Smooth muscle cell (in vitro differentiated cells): ENCODE data around the gene TOP1. TPM values are rescaled to one million over a fixed set of nuclear protein-coding genes. Genes with fewer than 3 reads are reported as not detected.
"Not testable (repeated sequence)": the region's sequence is repeated elsewhere in the genome, so short reads cannot be mapped to it uniquely, and the experiment has no call there.

ENCODE experiments used
- DNase-seq: peaks from one replicate; lab custom pipeline; 2025; ENCODE audit not compliant: unreplicated experiment; lab: John Stamatoyannopoulos, UW
- H2AFZ ChIP-seq: fragments of 200-600 bp; sonication (generic); 2 replicates; pipeline ENCODE4 v1.6.0; 2016; ENCODE audit warnings: antibody characterized with exemption, low read depth, mild to moderate bottlenecking
- H3F3A ChIP-seq: fragments of 200-600 bp; sonication (generic); 2 replicates; pipeline ENCODE4 v1.6.0; 2017; ENCODE audit warnings: antibody characterized with exemption, low read depth
- H3K27ac ChIP-seq: fragments of 200-600 bp; sonication (generic); 2 replicates; pipeline ENCODE4 v1.5.1; 2016; ENCODE audit warnings: low read depth, mild to moderate bottlenecking
- H3K27me3 ChIP-seq: fragments of 200-600 bp; sonication (generic); 2 replicates; pipeline ENCODE4 v1.6.1; 2016; ENCODE audit warnings: low read depth, mild to moderate bottlenecking
- H3K36me3 ChIP-seq: fragments of 200-600 bp; sonication (generic); 2 replicates; pipeline ENCODE4 v1.5.1; 2016; ENCODE audit warnings: low read depth
- H3K4me1 ChIP-seq: fragments of 200-600 bp; sonication (generic); 2 replicates; pipeline ENCODE4 v1.5.1; 2016; ENCODE audit warnings: low read depth
- H3K4me2 ChIP-seq: fragments of 200-600 bp; sonication (generic); 2 replicates; pipeline ENCODE4 v1.6.0; 2016; ENCODE audit warnings: mild to moderate bottlenecking
- H3K4me3 ChIP-seq: fragments of 200-600 bp; sonication (generic); 2 replicates; pipeline ENCODE4 v1.5.1; 2016; ENCODE audit warnings: mild to moderate bottlenecking
- H3K79me2 ChIP-seq: fragments of 200-600 bp; sonication (generic); 2 replicates; pipeline ENCODE4 v1.6.0; 2016; ENCODE audit warnings: low read depth, mild to moderate bottlenecking
- H3K9ac ChIP-seq: fragments of 200-600 bp; sonication (generic); 2 replicates; pipeline ENCODE4 v1.6.0; 2016; ENCODE audit warnings: low read depth
- H3K9me3 ChIP-seq: fragments of 200-600 bp; sonication (generic); replicated peaks from 2 replicates; pipeline ENCODE4 v1.5.1; 2016; ENCODE audit warnings: low read depth
- H4K20me1 ChIP-seq: fragments of 200-600 bp; sonication (generic); 2 replicates; pipeline ENCODE4 v1.6.0; 2016; ENCODE audit warnings: low read depth
- WGBS: methylation state at CpG from one replicate; pipeline ENCODE4 v1.1.7; 2016; ENCODE audit warnings: low lambda C conversion rate; 5-methylcytosine and 5-hydroxymethylcytosine counted together
- polyA plus RNA-seq: library from polyadenylated mRNA; unstranded; fragments of >200 nt; fragmentation: Nextera tagmentation; extraction: Ambion mirVana; gene quantifications from 2 replicates; pipeline ENCODE4 v1.2.1, GENCODE V29; 2016
- total RNA-seq: library from RNA; depleted of rRNA; stranded (reverse); fragments of >200 nt; gene quantifications from 2 replicates; pipeline ENCODE4 v1.2.3, GENCODE V29; 2014
- TF ChIP-seq, protein P1 (sequence below): fragments of 200-600 bp; sonication (generic); IDR thresholded peaks from 2 replicates; pipeline ENCODE4 v1.5.1; 2017; ENCODE audit warnings: borderline replicate concordance, mild to moderate bottlenecking, antibody characterized with exemption; ENCODE audit not compliant: insufficient read depth, poor library complexity, severe bottlenecking

Gene TOP1
- total and polyA plus RNA-seq, 2 experiments from 2014 or later, result 17.0 to 28.6 TPM

DNA sequence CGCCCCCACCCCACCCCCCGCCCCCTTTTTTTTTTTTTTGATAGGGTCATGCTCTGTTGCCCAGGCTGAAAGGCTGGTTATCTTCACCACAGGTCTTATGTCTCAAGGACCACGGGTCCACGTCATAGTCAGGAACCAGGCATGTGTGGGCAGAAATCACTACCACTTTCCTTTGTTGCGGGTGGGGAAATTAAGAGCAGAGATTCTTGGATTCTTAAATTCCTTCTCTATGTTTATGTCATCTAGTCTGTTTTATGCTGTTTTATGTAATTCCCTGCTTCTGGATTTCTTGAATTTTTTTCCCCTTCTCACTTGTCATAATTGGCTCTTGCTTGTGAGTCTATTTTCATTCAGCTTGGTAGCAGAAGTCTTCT is 82.9 kb downstream of the TOP1 start:
- Histone ChIP-seq H3K9me3 (no peaks in the 10 kb centered on the region), H3K27me3 (no peaks in the 10 kb centered on the region), H3K79me2 (no peaks in the 10 kb centered on the region), H3K4me2 (no peak overlapping the region), H2AFZ (no peak overlapping the region), H3K27ac (peak overlapping the region; percentile 67), H3K4me3 (no peak overlapping the region), H3F3A (peaks cover 4% of the 10 kb centered on the region), H4K20me1 (peaks cover 14% of the 10 kb centered on the region), H3K9ac (no peak overlapping the region), H3K36me3 (peaks cover 41% of the 10 kb centered on the region), H3K4me1 (no peaks in the 10 kb centered on the region)
- DNase-seq, result no peak
- TF ChIP-seq, protein P1, sequence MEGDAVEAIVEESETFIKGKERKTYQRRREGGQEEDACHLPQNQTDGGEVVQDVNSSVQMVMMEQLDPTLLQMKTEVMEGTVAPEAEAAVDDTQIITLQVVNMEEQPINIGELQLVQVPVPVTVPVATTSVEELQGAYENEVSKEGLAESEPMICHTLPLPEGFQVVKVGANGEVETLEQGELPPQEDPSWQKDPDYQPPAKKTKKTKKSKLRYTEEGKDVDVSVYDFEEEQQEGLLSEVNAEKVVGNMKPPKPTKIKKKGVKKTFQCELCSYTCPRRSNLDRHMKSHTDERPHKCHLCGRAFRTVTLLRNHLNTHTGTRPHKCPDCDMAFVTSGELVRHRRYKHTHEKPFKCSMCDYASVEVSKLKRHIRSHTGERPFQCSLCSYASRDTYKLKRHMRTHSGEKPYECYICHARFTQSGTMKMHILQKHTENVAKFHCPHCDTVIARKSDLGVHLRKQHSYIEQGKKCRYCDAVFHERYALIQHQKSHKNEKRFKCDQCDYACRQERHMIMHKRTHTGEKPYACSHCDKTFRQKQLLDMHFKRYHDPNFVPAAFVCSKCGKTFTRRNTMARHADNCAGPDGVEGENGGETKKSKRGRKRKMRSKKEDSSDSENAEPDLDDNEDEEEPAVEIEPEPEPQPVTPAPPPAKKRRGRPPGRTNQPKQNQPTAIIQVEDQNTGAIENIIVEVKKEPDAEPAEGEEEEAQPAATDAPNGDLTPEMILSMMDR, result no peak
- 81% methylated on average over 5 of the region's 5 CpGs for WGBS

DNA sequence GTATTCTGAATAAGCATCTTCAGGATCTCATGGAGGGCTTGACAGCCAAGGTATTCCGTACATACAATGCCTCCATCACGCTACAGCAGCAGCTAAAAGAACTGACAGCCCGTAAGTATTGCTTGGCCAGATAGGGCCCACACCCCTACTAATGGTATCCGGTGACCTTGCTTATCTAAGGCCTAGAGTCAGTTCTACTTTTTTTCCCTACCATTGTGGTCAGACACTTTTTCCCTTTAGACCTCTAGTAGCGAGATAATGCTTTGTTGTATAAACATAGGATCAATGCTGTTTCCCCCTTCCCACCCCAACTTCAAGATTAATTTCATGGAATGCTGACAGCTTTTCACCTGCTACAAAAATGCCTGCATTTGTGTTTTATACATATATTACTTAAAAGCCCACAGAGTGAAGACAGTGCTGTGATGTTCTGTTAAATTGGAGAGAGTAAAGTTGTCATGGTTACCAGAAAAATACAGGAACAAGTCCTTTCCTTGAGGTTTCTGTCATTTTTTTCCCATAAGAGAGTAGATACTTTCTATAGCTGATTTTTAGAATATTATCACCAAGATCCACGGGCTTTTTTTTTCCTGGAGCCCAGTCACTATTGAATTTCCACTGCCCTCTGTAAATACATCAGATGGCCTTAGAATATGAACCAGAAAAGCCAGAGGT is 87.8 kb downstream of the TOP1 start:
- WGBS, result 93% methylated on average over 6 of the region's 6 CpGs
- DNase-seq, result no peak
- H3K27ac ChIP-seq, result no peak overlapping the region
- peaks cover 45% of the 10 kb centered on the region for H3K36me3 ChIP-seq
- peaks cover 4% of the 10 kb centered on the region for H3F3A ChIP-seq
- no peak overlapping the region for H2AFZ ChIP-seq
- no peaks in the 10 kb centered on the region for H3K9me3 ChIP-seq
- no peaks in the 10 kb centered on the region for H3K4me1 ChIP-seq
- no peaks in the 10 kb centered on the region for H3K79me2 ChIP-seq
- peaks cover 5% of the 10 kb centered on the region for H4K20me1 ChIP-seq
- TF ChIP-seq, protein P1, result no peak
- no peak overlapping the region for H3K4me2 ChIP-seq
- H3K27me3 ChIP-seq, result no peaks in the 10 kb centered on the region
- H3K4me3 ChIP-seq, result no peak overlapping the region
- H3K9ac ChIP-seq, result no peak overlapping the region

DNA sequence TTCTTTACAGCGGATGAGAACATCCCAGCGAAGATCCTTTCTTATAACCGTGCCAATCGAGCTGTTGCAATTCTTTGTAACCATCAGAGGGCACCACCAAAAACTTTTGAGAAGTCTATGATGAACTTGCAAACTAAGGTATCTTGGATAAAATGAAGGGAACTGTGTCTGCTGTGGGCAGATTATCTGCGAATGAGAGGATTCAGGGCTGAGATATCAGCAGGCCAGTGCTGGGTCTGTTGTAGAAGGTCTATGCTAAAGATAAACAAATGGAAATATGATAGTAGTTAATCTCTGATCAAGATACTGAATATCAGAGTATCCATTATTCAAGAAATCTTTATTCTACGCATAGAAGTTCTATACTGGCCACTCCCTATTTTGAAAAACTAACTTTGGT is 89.5 kb downstream of the TOP1 start:
- not testable (repeated sequence) for H3K27ac ChIP-seq, H3F3A ChIP-seq, H3K4me2 ChIP-seq, H2AFZ ChIP-seq, H3K4me1 ChIP-seq, H3K4me3 ChIP-seq, H3K9me3 ChIP-seq, DNase-seq, H4K20me1 ChIP-seq, H3K27me3 ChIP-seq, H3K9ac ChIP-seq, H3K79me2 ChIP-seq
- 92% methylated on average over 6 of the region's 6 CpGs for WGBS
- H3K36me3 ChIP-seq, result peaks cover 48% of the 10 kb centered on the region

DNA sequence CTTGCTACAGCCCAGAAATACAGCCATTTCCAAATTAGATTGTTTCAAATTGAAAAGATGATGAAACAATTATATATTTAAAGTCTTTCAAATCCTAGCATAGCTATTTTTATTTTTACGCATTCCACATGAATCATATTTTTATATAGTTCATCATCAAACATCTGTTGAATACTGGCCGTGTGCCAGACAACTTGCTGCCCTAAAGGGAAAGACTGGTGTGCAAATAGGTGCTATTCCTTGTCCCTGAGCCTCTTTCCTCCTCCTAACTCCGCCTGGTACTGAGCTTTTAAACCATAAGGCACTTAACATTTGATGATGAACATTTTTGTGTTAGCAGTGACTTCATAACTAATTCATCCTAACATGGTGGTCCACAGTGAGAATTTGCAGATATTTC is 90.0 kb downstream of the TOP1 start:
- no peak overlapping the region for H2AFZ ChIP-seq
- no peak overlapping the region for H3K4me3 ChIP-seq
- DNase-seq, result no peak
- no peaks in the 10 kb centered on the region for H3F3A ChIP-seq
- H3K9me3 ChIP-seq, result no peaks in the 10 kb centered on the region
- H3K36me3 ChIP-seq, result peaks cover 45% of the 10 kb centered on the region
- H3K9ac ChIP-seq, result no peak overlapping the region
- no peak overlapping the region for H3K4me2 ChIP-seq
- no peaks in the 10 kb centered on the region for H3K4me1 ChIP-seq
- H3K27ac ChIP-seq, result no peak overlapping the region
- TF ChIP-seq, protein P1, result no peak
- H4K20me1 ChIP-seq, result no peaks in the 10 kb centered on the region
- 94% methylated on average over 3 of the region's 3 CpGs for WGBS
- H3K79me2 ChIP-seq, result no peaks in the 10 kb centered on the region
- H3K27me3 ChIP-seq, result no peaks in the 10 kb centered on the region
